Kidney (tissue), 14 donors: Measurements from ENCODE around the gene SPATA18. TPM values are rescaled to one million over a fixed set of nuclear protein-coding genes. Genes with fewer than 3 reads are reported as not detected.

Experiments
- DNase-seq, 5 donors: peaks; one replicate each; pipeline ENCODE4 v3.0.0-alpha.2; 2013 to 2020
- FAIRE-seq: peaks from 2 replicates; lab custom pipeline; 2012; peaks lifted over from hg19 to GRCh38; lab: Jason Lieb, UNC
- H3K27ac ChIP-seq, 2 donors: one replicate each; pipeline ENCODE4 v1.7.0; 2013; ENCODE audit warnings: low read depth in 2 of 2, low read length in 2 of 2, inconsistent platforms in 1 of 2
- H3K27me3 ChIP-seq: one replicate; pipeline ENCODE4 v1.7.1; 2013; ENCODE audit warnings: low read length, inconsistent platforms; ENCODE audit not compliant: control insufficient read depth, insufficient read depth
- H3K36me3 ChIP-seq, 3 donors: one replicate each; pipeline versions ENCODE4 v1.7.0 to v1.7.1; 2013; ENCODE audit warnings: low read length in 3 of 3, control low read depth in 1 of 3, inconsistent platforms in 1 of 3; ENCODE audit not compliant: insufficient read depth in 3 of 3, control insufficient read depth in 2 of 3
- H3K4me1 ChIP-seq, 3 donors: one replicate each; pipeline versions ENCODE4 v1.7.0 to v1.7.1; 2013; ENCODE audit warnings: low read length in 3 of 3, inconsistent platforms in 1 of 3, low read depth in 1 of 3; ENCODE audit not compliant: control insufficient read depth in 2 of 3, insufficient read depth in 2 of 3
- H3K4me3 ChIP-seq, 3 donors: one replicate each; pipeline versions ENCODE4 v1.7.0 to v1.8.1; 2013; ENCODE audit warnings: low read length in 3 of 3, control low read depth in 1 of 3, inconsistent platforms in 1 of 3
- H3K9ac ChIP-seq, 3 donors: one replicate each; pipeline versions ENCODE4 v1.7.0 to v1.7.1; 2013; ENCODE audit warnings: low read length in 3 of 3, control low read depth in 1 of 3, inconsistent platforms in 1 of 3
- H3K9me3 ChIP-seq, 3 donors: one replicate each; pipeline versions ENCODE4 v1.7.0 to v1.7.1; 2013; ENCODE audit warnings: low read length in 3 of 3, control low read depth in 1 of 3, inconsistent platforms in 1 of 3; ENCODE audit not compliant: control insufficient read depth in 2 of 3, insufficient read depth in 1 of 3
- CTCF ChIP-seq: IDR thresholded peaks from 3 replicates; pipeline ENCODE4 v1.5.1; 2012; ENCODE audit warnings: mild to moderate bottlenecking, moderate library complexity, borderline replicate concordance; ENCODE audit not compliant: insufficient read depth; ENCODE audit errors: extremely low read depth
- intact Hi-C: fragments of 100-400 bp; cut with DNase I; formaldehyde crosslinking; loops from one replicate; pipeline ENCODE4 v1.11.1; 2022
- polyA plus RNA-seq: library from polyadenylated mRNA; stranded (reverse); fragments of 350-450 nt; fragmentation: Illumina TruSeq; extraction: RNeasy Lipid Tissue Mini Kit (QIAGEN cat#74804); gene quantifications from one replicate; pipeline ENCODE4 v1.2.3, GENCODE V29; 2014; ENCODE audit warnings: low read depth, low replicate concordance; ENCODE audit not compliant: insufficient read depth
- total RNA-seq: library from RNA; stranded (reverse); fragmentation: NEBNext Ultra II Directional; extraction: Animal tissue kit (Norgen Biotek cat#: 25700); gene quantifications from one replicate; pipeline ENCODE4 v1.2.1, GENCODE V29; 2021
- donor health status: control.
- donor health status: control.
- donor health status: control.
- donor health status: control.
- donor health status: control.
- donor health status: DM: yes; HTN: yes; CAD: no.
- donor health status: Normal renal cell carcinoma (clear cell type).

SPATA18 gene
- total and polyA plus RNA-seq, 2 donors from 2014 or later, result 5.9 to 11.6 TPM

GRCh38 chr4:52005604-52006273 lies 45.4 kb upstream of the SPATA18 start:
- H3K9me3 ChIP-seq, result no peaks in the 10 kb centered on the region
- intact Hi-C loops, result no loop called here
- no peak overlapping the region for H3K9ac ChIP-seq
- TF ChIP-seq CTCF, result no peak
- H3K36me3 ChIP-seq, result no peaks in the 10 kb centered on the region
- H3K27me3 ChIP-seq, result no peaks in the 10 kb centered on the region
- H3K27ac ChIP-seq, result no peak overlapping the region
- DNase-seq (no peak), FAIRE-seq (no peak)
- H3K4me1 ChIP-seq, result no peaks in the 10 kb centered on the region
- no peak overlapping the region for H3K4me3 ChIP-seq

- no peak for TF ChIP-seq CTCF
- Histone ChIP-seq H3K27me3 (no peaks in the 10 kb centered on the region), H3K36me3 (no peaks in the 10 kb centered on the region), H3K9me3 (no peaks in the 10 kb centered on the region), H3K9ac (no peak overlapping the region), H3K27ac (no peak overlapping the region), H3K4me3 (no peak overlapping the region), H3K4me1 (no peaks in the 10 kb centered on the region)
- DNase-seq (no peak), FAIRE-seq (no peak)
- intact Hi-C loops, result no loop called here
These were observed 44.2 kb upstream of the SPATA18 start for GRCh38 chr4:52006887-52007286.

- no peak for DNase-seq
- intact Hi-C loops, result no loop called here
- FAIRE-seq, result no peak
- H3K27ac ChIP-seq, result no peak overlapping the region
- no peak for TF ChIP-seq CTCF
- H3K9ac ChIP-seq, result no peak overlapping the region
- no peaks in the 10 kb centered on the region for H3K36me3 ChIP-seq
- no peak overlapping the region for H3K4me3 ChIP-seq
- no peaks in the 10 kb centered on the region for H3K27me3 ChIP-seq
- no peaks in the 10 kb centered on the region for H3K4me1 ChIP-seq
- H3K9me3 ChIP-seq, result no peaks in the 10 kb centered on the region
These were observed 40.1 kb upstream of the SPATA18 start for GRCh38 chr4:52010986-52011385.

- H3K27me3 ChIP-seq, result no peaks in the 10 kb centered on the region
- H3K9ac ChIP-seq, result no peak overlapping the region
- no peak overlapping the region for H3K27ac ChIP-seq
- no peak overlapping the region for H3K4me3 ChIP-seq
- no peak for FAIRE-seq
- intact Hi-C loops, result no loop called here
- H3K4me1 ChIP-seq, result peaks cover 0 to 3% (median 0%) of the 10 kb centered on the region in 3 donors
- no peaks in the 10 kb centered on the region for H3K36me3 ChIP-seq
- no peak for TF ChIP-seq CTCF
- no peak for DNase-seq
- no peaks in the 10 kb centered on the region for H3K9me3 ChIP-seq
These were observed 38.5 kb upstream of the SPATA18 start for GRCh38 chr4:52012651-52013050.
